IMR-90 (cell line): ENCODE results near the gene CCDC7. TPM values are rescaled to one million over a fixed set of nuclear protein-coding genes. Genes with fewer than 3 reads are reported as not detected.

Experiments
- ATAC-seq: fragments of 200-7000 bp; cut with Tn5 transposase; 2 replicates; pipeline ENCODE4 v1.9.1; 2020; ENCODE audit warnings: low read depth, mild to moderate bottlenecking, moderate library complexity
- BruUV-seq: library from RNA; stranded (reverse); fragments of 400-500 nt; replicated peaks from 2 replicates; lab custom pipeline; 2021; lab: Mats Ljungman, UMichigan
- CTCF ChIA-PET: fragments of 300-600 bp; formaldehyde crosslinking; extraction: SDS; loops from one replicate; lab custom pipeline; 2021; ENCODE audit warnings: antibody characterized with exemption; lab: Yijun Ruan, JAX
- POLR2A ChIA-PET: fragments of 300-600 bp; sonication (Branson Sonifier 250); formaldehyde crosslinking; loops from one replicate; lab custom pipeline; 2022; ENCODE audit warnings: antibody characterized with exemption; ENCODE audit not compliant: unreplicated experiment; lab: Charles Lee
- DNase-seq: peaks from one replicate; pipeline ENCODE4 v3.0.0; 2013
- H2AFZ ChIP-seq: replicated peaks from 2 replicates; pipeline ENCODE3; 2013; ENCODE audit warnings: low read length, mild to moderate bottlenecking; ENCODE audit not compliant: poor library complexity
- H2AK5ac ChIP-seq: 2 replicates; pipeline ENCODE4 v1.6.1; 2013; ENCODE audit warnings: low read depth, low read length, inconsistent platforms
- H2AK9ac ChIP-seq: replicated peaks from 2 replicates; pipeline ENCODE3; 2013; ENCODE audit warnings: mild to moderate bottlenecking, low read depth, low read length, moderate library complexity; ENCODE audit not compliant: poor library complexity
- H2BK120ac ChIP-seq: 2 replicates; pipeline ENCODE4 v1.6.1; 2013; ENCODE audit warnings: low read depth, low read length, inconsistent platforms
- H2BK15ac ChIP-seq: 3 replicates; pipeline ENCODE4 v1.6.1; 2013; ENCODE audit warnings: low read depth, low read length, inconsistent platforms
- H2BK20ac ChIP-seq: 2 replicates; pipeline ENCODE4 v1.6.1; 2013; ENCODE audit warnings: low read depth, mild to moderate bottlenecking, inconsistent platforms, low read length, moderate library complexity
- H2BK5ac ChIP-seq: 2 replicates; pipeline ENCODE4 v1.6.1; 2013; ENCODE audit warnings: mild to moderate bottlenecking, low read depth, low read length, inconsistent platforms; ENCODE audit not compliant: poor library complexity, severe bottlenecking
- H3K14ac ChIP-seq: replicated peaks from 2 replicates; pipeline ENCODE4 v1.6.1; 2013; ENCODE audit warnings: low read depth, low read length, inconsistent platforms
- H3K18ac ChIP-seq: 2 replicates; pipeline ENCODE4 v1.6.1; 2013; ENCODE audit warnings: low read depth, low read length, control low read depth
- H3K23ac ChIP-seq: 2 replicates; pipeline ENCODE4 v1.6.1; 2013; ENCODE audit warnings: low read depth, low read length, inconsistent platforms
- H3K27ac ChIP-seq: 2 replicates; pipeline ENCODE4 v1.5.1; 2013; ENCODE audit warnings: mild to moderate bottlenecking, control low read depth, low read length; ENCODE audit not compliant: insufficient read depth
- H3K27me3 ChIP-seq: 2 replicates; pipeline ENCODE4 v1.6.1; 2013; ENCODE audit warnings: low read length; ENCODE audit not compliant: control insufficient read depth, insufficient read depth
- H3K36me3 ChIP-seq: 2 replicates; pipeline ENCODE4 v1.6.1; 2013; ENCODE audit warnings: low read length, mixed read lengths; ENCODE audit not compliant: control insufficient read depth, insufficient read depth
- H3K4ac ChIP-seq: 2 replicates; pipeline ENCODE4 v1.6.1; 2013; ENCODE audit warnings: low read depth, low read length, inconsistent platforms
- H3K4me1 ChIP-seq: 2 replicates; pipeline ENCODE4 v1.6.1; 2013; ENCODE audit warnings: low read length, mixed read lengths; ENCODE audit not compliant: control insufficient read depth, insufficient read depth
- H3K4me2 ChIP-seq: 2 replicates; pipeline ENCODE4 v1.6.1; 2013; ENCODE audit warnings: low read depth, mild to moderate bottlenecking, control low read depth, low read length, moderate library complexity
- H3K4me3 ChIP-seq: 2 replicates; pipeline ENCODE4 v1.5.1; 2013; ENCODE audit warnings: low read depth, mild to moderate bottlenecking, control low read depth, low read length, moderate library complexity; ENCODE audit not compliant: insufficient read depth
- H3K56ac ChIP-seq: 2 replicates; pipeline ENCODE4 v1.6.1; 2013; ENCODE audit warnings: low read length, inconsistent platforms; ENCODE audit not compliant: insufficient read depth; ENCODE audit errors: extremely low read depth
- H3K79me1 ChIP-seq, 2 experiments: 2 replicates each; pipeline ENCODE4 v1.6.1; 2013; ENCODE audit warnings: low read length in 2 of 2, inconsistent platforms in 1 of 2, low read depth in 1 of 2
- H3K9ac ChIP-seq: 2 replicates; pipeline ENCODE4 v1.6.1; 2013; ENCODE audit warnings: low read depth, low read length, control low read depth
- H3K9me1 ChIP-seq: 2 replicates; pipeline ENCODE4 v1.6.1; 2013; ENCODE audit warnings: low read length, inconsistent platforms; ENCODE audit not compliant: insufficient read depth
- H3K9me3 ChIP-seq: 2 replicates; pipeline ENCODE4 v1.6.1; 2013; ENCODE audit warnings: low read length; ENCODE audit not compliant: control insufficient read depth, insufficient read depth
- H4K20me1 ChIP-seq: 2 replicates; pipeline ENCODE4 v1.6.1; 2013; ENCODE audit warnings: low read length, inconsistent platforms; ENCODE audit not compliant: insufficient read depth
- H4K5ac ChIP-seq: 2 replicates; pipeline ENCODE4 v1.6.1; 2013; ENCODE audit warnings: mild to moderate bottlenecking, low read depth, low read length, control low read depth
- H4K8ac ChIP-seq, 2 experiments: 2 replicates each; pipeline ENCODE4 v1.6.1; 2013; ENCODE audit warnings: low read depth in 2 of 2, low read length in 2 of 2, control low read depth in 1 of 2, inconsistent platforms in 1 of 2
- H4K91ac ChIP-seq: 2 replicates; pipeline ENCODE4 v1.6.1; 2013; ENCODE audit warnings: low read depth, low read length, inconsistent platforms; ENCODE audit not compliant: insufficient read depth
- BHLHE40 ChIP-seq: fragments of 150-350 bp; IDR thresholded peaks from 2 replicates; pipeline ENCODE4 v1.6.1; 2016; ENCODE audit warnings: mild to moderate bottlenecking, low read depth, low read length
- CEBPB ChIP-seq: IDR thresholded peaks from 2 replicates; pipeline ENCODE4 v1.6.1; 2012; ENCODE audit warnings: low read depth, low read length, improper control_type of control experiment
- CHD1 ChIP-seq: IDR thresholded peaks from 2 replicates; pipeline ENCODE4 v1.6.1; 2012; ENCODE audit warnings: low read depth, low read length, improper control_type of control experiment
- CTCF ChIP-seq: conservative IDR thresholded peaks from 2 replicates; pipeline ENCODE4 v1.5.1; 2012; ENCODE audit warnings: mild to moderate bottlenecking, low read depth, low read length, improper control_type of control experiment
- ELK1 ChIP-seq: fragments of 150-350 bp; IDR thresholded peaks from 2 replicates; pipeline ENCODE4 v1.6.1; 2016; ENCODE audit warnings: low read depth, mild to moderate bottlenecking, low read length, moderate library complexity, borderline replicate concordance
- FOS ChIP-seq: fragments of 150-350 bp; IDR thresholded peaks from 2 replicates; pipeline ENCODE4 v1.6.1; 2016; ENCODE audit warnings: low read depth, low read length
- MAFK ChIP-seq: IDR thresholded peaks from 2 replicates; pipeline ENCODE4 v1.6.1; 2012; ENCODE audit warnings: low read depth, low read length, improper control_type of control experiment
- MAZ ChIP-seq: IDR thresholded peaks from 2 replicates; pipeline ENCODE4 v1.6.1; 2012; ENCODE audit warnings: low read depth, mild to moderate bottlenecking, low read length, improper control_type of control experiment, moderate library complexity, borderline replicate concordance
- MXI1 ChIP-seq: IDR thresholded peaks from 2 replicates; pipeline ENCODE4 v1.6.1; 2012; ENCODE audit warnings: low read depth, mild to moderate bottlenecking, low read length, moderate library complexity, borderline replicate concordance
- NFE2L2 ChIP-seq: fragments of 150-350 bp; IDR thresholded peaks from 2 replicates; pipeline ENCODE4 v1.6.1; 2016; ENCODE audit warnings: low read depth, mild to moderate bottlenecking, low read length
- POLR2A ChIP-seq: IDR thresholded peaks from 2 replicates; pipeline ENCODE4 v1.6.1; 2012; ENCODE audit warnings: mild to moderate bottlenecking, low read depth, low read length
- RAD21 ChIP-seq: IDR thresholded peaks from 2 replicates; pipeline ENCODE4 v1.6.1; 2012; ENCODE audit warnings: low read length, improper control_type of control experiment
- RCOR1 ChIP-seq: IDR thresholded peaks from 2 replicates; pipeline ENCODE4 v1.6.1; 2012; ENCODE audit warnings: mild to moderate bottlenecking, low read length, improper control_type of control experiment; ENCODE audit not compliant: insufficient replicate concordance
- RFX5 ChIP-seq: IDR thresholded peaks from 2 replicates; pipeline ENCODE4 v1.8.0; 2012; ENCODE audit warnings: low read depth, mild to moderate bottlenecking, low read length, moderate library complexity
- SMC3 ChIP-seq: fragments of 150-350 bp; IDR thresholded peaks from 2 replicates; pipeline ENCODE4 v1.6.1; 2016; ENCODE audit warnings: low read depth, mild to moderate bottlenecking, antibody characterized with exemption, low read length, moderate library complexity
- USF2 ChIP-seq: fragments of 150-350 bp; IDR thresholded peaks from 2 replicates; pipeline ENCODE4 v1.6.1; 2017; ENCODE audit warnings: mild to moderate bottlenecking, antibody characterized with exemption, low read length, low read depth
- WGBS, 2 experiments: methylation state at CpG; one replicate each; pipeline versions ENCODE4 v1.1.5 to v1.1.7; 2013; ENCODE audit warnings: missing lambda C conversion rate in 2 of 2; ENCODE audit not compliant: insufficient read length in 1 of 2; ENCODE audit errors: extremely low coverage in 2 of 2; 5-methylcytosine and 5-hydroxymethylcytosine counted together
- dilution Hi-C: fragments of 300-500 bp; cut with HindIII; formaldehyde crosslinking; loops from one replicate; pipeline ENCODE4 v1.14.3; 2018; ENCODE audit warnings: low sequenced_read_pairs; ENCODE audit not compliant: unreplicated experiment
- in situ Hi-C: fragments of 300-500 bp; cut with MboI; formaldehyde crosslinking; loops from 3 replicates; pipeline ENCODE4 v1.14.3; 2019; ENCODE audit warnings: low sequenced_read_pairs, inconsistent platforms, mixed read lengths
- intact Hi-C: fragments of 100-400 bp; cut with micrococcal nuclease; formaldehyde crosslinking; loops from 2 replicates; pipeline ENCODE4 v1.10.0; 2022
- polyA plus RNA-seq, 3 experiments: library from polyadenylated mRNA; depleted of rRNA; stranded (reverse); fragments of >200 nt; gene quantifications; 2 replicates each; pipeline ENCODE4 v1.2.3, GENCODE V29; 2012; ENCODE audit warnings: low replicate concordance in 1 of 3
- total RNA-seq: library from RNA; depleted of rRNA; stranded (reverse); fragments of >200 nt; gene quantifications from 2 replicates; pipeline ENCODE4 v1.2.3, GENCODE V29; 2012

Gene CCDC7
- total and polyA plus RNA-seq, 2 of the 4 experiments (the other 2 are of a cell fraction) = 0.74 to 4.3 TPM

- Histone ChIP-seq H2AK5ac (no peak overlapping the region), H2BK5ac (no peak overlapping the region), H2BK120ac (no peak overlapping the region), H3K9me3 (no peaks in the 10 kb centered on the region), H2BK20ac (no peak overlapping the region), H3K36me3 (no peaks in the 10 kb centered on the region), H3K9ac (no peak overlapping the region), H4K20me1 (no peaks in the 10 kb centered on the region), H3K79me1 (no peaks in the 10 kb centered on the region), H3K56ac (no peak overlapping the region), H3K4me3 (no peak overlapping the region), H2AFZ (no peak overlapping the region), H4K8ac (no peak overlapping the region), H3K27me3 (no peaks in the 10 kb centered on the region), H3K4me1 (no peaks in the 10 kb centered on the region), H3K18ac (no peak overlapping the region), H3K4me2 (no peak overlapping the region), H3K9me1 (peaks cover 4% of the 10 kb centered on the region; the same call in 1 of the 2 replicates), H4K91ac (no peak overlapping the region), H3K14ac (no peak overlapping the region), H3K23ac (no peak overlapping the region), H3K4ac (no peak overlapping the region), H2AK9ac (no peak overlapping the region), H4K5ac (no peak overlapping the region), H3K27ac (no peak overlapping the region), H2BK15ac (no peak overlapping the region)
- no peak for ATAC-seq
- CTCF ChIA-PET = no interaction called here
- TF ChIP-seq ELK1 (no peak), MAZ (no peak), RAD21 (no peak), MAFK (no peak), MXI1 (no peak), USF2 (no peak), NFE2L2 (no peak), BHLHE40 (no peak), CHD1 (no peak), RFX5 (no peak), POLR2A (no peak), RCOR1 (no peak), CTCF (no peak), FOS (no peak), SMC3 (no peak), CEBPB (no peak)
- WGBS, 2 experiments = 87% methylated on average over 4 of the region's 7 CpGs; no CpG with 5 or more reads in 1 of the 2 experiments
- POLR2A ChIA-PET = no interaction called here
- intact Hi-C loops (no loop called here), in situ Hi-C loops (no loop called here), dilution Hi-C loops (no loop called here)
- DNase-seq = no peak
- no TSS peak for BruUV-seq
Observed at GRCh38 chr10:32548208-32548607, 102.3 kb downstream of the CCDC7 start.
